Ammon's horn (tissue), 1 donor: ENCODE measurements around the gene PRIM2.
"Not testable (repeated sequence)": the region's sequence is repeated elsewhere in the genome, so short reads cannot be mapped to it uniquely, and the experiment has no call there.

Source experiments
- DNase-seq: peaks from one replicate; pipeline ENCODE4 v3.0.0-alpha.2; 2016; ENCODE audit warnings: low spot score

Gene PRIM2

GRCh38 chr6:57610612-57611011, 293.2 kb downstream of the PRIM2 start:
- not testable (repeated sequence) for DNase-seq

DNA sequence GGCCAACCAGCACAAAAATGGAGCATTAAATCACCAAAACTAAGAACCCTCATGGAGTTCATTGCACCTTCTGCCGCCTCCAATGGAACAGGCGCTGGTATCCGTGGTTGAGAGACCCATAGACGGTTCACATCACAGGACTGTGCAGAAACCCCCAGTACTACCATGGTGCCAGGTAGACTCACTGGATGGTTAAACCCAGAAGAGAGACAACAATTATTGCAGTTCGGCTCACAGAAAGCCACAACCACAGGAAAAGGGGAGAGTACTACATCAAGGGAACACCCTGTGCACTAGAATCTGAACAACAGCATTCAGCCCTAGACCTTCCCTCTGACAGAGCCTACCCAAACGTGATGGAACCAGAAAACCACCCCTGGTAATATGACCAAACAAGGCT, 301.5 kb downstream of the PRIM2 start:
- DNase-seq: not testable (repeated sequence)

DNA sequence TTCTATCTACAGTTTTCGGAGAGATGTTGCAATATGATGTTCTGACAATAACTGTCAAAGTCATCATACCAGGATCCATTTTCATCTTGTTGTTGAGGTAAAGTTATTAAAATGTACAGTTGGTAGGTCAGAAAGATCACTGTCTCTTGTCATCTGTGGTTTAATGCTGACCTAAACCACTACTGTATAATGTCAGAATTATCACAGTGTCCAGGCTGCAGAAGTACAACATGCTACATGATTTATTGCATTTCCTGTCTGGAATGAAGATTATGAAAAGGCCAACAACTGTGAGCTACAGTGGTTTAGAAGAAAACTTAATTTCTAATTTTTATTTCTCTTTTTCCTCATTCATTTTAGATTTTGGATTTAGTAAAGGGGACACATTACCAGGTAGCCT, 314.3 kb downstream of the PRIM2 start:
- not testable (repeated sequence) for DNase-seq

DNA sequence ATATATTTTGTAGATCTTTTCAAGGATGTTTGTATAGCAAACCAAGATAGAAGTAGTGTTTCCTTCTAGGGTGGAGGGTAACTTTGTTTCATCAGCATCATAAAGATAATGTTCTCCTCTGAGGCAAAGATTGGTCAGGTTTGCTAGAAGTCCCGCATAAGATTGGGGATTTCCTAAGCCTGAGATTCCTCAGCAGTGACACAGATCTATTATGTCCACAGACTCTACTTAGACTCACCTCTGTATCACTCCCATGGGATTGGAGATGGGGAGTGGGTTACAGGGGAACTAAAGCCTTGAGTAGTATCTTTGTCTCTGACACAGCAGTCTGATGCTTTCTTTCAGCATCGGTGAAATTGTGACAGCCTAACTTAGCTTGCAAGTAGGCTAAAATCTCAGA, 341.1 kb downstream of the PRIM2 start:
- DNase-seq: not testable (repeated sequence)

- not testable (repeated sequence) for DNase-seq
Measured at GRCh38 chr6:57659794-57660193, 342.4 kb downstream of the PRIM2 start.

GRCh38 chr6:57660940-57661339, 343.5 kb downstream of the PRIM2 start:
- DNase-seq: not testable (repeated sequence)

DNA sequence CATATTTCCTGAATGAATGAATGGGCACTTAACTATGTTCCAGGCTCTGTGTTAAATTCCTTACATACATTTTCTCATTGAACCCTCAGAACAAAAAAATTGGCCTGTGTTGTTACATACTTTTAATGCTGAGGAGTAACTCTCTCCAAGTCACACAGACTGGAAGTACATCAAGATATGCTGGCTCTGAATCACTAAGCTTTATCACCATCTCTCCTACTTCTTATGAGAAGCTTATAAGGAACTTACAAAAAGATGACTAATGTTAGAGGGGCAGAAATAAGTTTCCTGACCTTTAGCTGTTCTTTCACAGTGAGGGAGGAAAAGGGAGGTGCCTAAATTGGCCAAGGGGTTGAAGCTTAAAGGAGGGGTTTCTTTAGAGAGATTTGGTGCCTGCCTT, 350.7 kb downstream of the PRIM2 start:
- DNase-seq: not testable (repeated sequence)

DNA sequence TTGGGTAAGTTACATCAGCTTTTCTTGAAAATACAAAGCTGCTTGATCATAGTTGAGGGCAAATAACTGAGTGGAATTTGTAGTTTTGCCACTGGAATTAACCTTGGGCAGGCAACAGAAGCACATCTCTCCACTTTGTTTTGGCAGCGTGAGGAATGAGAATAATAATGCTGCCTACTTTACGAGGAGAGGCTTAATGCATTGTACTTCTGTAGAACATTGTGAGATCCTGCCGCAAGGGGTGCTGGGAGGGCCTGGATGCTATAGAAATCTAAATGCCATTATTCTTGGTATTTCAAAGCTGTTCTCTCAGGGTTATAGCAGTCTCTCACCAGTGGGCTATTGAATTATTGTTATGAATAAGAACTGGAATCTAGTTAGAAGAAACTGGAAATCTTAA, 353.8 kb downstream of the PRIM2 start:
- DNase-seq: not testable (repeated sequence)

DNA sequence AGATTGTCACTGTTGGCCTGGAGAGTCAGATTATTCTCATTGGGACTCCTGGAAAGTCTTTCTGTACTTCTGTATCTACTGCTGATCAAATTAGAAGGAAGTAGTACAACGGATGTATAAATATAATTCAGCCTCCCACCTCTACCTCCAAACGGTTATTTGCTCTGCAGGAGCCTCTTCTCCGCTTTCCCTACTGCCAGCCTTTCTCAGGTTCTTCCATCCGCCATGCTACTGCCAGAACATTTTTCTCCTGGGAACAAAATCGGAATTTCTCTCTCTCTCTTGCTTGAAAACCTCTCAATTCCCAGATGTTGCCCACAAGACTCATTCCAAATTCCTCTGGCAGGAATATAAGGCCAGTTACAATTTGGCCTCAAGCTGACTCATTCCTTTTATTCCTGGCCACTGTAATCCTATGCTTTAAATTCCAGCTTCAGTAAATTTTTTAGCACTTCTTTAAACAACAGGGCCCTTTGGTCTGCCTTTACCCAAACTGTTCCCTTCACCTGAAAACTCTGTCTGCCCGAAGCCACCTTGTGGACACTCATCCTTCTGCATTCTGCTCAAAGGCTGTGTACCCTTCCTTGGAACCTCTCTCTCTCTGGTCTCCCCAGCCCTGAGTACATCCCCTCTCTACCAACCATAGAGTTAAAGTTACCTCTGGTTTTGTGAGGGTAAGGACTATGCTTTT, 354.7 kb downstream of the PRIM2 start:
- not testable (repeated sequence) for DNase-seq

DNA sequence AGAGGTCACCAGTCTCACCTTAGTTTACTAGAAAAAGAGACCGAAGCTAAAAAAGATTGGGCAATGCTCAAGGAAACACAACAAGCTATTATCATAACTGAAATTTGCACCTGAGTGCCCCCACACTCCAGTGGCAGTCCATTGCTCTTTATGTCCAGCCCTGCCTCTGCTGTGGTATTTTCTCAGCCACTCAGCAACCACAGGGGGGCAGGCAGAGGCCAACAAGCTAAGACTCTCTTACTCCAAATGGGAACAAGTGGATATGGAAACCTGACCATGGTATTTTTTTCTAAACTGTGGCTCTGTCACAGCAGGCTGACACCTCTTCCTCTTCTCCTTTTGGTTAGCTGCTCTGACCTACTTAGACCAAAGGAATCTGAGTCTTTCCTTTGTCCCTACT, 355.9 kb downstream of the PRIM2 start:
- not testable (repeated sequence) for DNase-seq

GRCh38 chr6:57675386-57675785, 358.0 kb downstream of the PRIM2 start:
- DNase-seq: not testable (repeated sequence)

DNA sequence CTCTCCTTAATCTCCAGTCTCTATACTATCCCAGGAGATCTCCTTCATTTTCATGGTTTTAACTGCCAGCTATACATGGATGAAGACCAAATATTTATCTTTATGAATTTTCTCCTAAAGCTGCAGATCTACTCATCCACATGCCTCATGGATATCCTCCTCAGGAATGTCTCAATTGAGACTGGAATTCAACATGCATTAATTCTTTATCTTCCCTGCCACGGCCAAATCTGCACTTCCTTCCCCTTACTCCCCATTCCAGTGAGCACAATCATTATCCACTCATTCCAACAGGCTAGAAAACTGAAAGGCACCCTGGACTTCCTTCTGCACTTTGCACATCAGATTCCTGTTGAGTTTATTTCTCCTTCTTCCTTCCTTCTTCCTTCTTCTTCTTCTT, 379.0 kb downstream of the PRIM2 start:
- DNase-seq: not testable (repeated sequence)
